GM18520 (cell line): ENCODE results near the gene CIPC.

Source experiments
- ATAC-seq: cut with Tn5 transposase; IDR thresholded peaks from one replicate; pipeline ENCODE4 v1.9.1; 2021; ENCODE audit not compliant: unreplicated experiment

The CIPC gene

GRCh38 chr14:77144412-77145115, 46.5 kb downstream of the CIPC start:
- no peak for ATAC-seq

- no peak for ATAC-seq
These were observed 48.1 kb downstream of the CIPC start for GRCh38 chr14:77145975-77146740.

GRCh38 chr14:77148510-77149231, 50.6 kb downstream of the CIPC start:
- no peak for ATAC-seq

- ATAC-seq = no peak
These were observed 53.2 kb downstream of the CIPC start for GRCh38 chr14:77151245-77151644.

- ATAC-seq = no peak
These were observed 54.0 kb downstream of the CIPC start for GRCh38 chr14:77151918-77152588.

- ATAC-seq = no peak
These were observed 55.7 kb downstream of the CIPC start for GRCh38 chr14:77153802-77154201.

GRCh38 chr14:77154421-77154820, 56.4 kb downstream of the CIPC start:
- no peak for ATAC-seq

GRCh38 chr14:77155083-77155482, 57.0 kb downstream of the CIPC start:
- ATAC-seq = no peak

GRCh38 chr14:77157740-77158139, 59.7 kb downstream of the CIPC start:
- ATAC-seq = no peak

GRCh38 chr14:77158175-77158881, 60.3 kb downstream of the CIPC start:
- no peak for ATAC-seq

- no peak for ATAC-seq
These were observed 60.8 kb downstream of the CIPC start for GRCh38 chr14:77158882-77159255.

- ATAC-seq = no peak
These were observed 63.0 kb downstream of the CIPC start for GRCh38 chr14:77161011-77161410.
